Measurements from ENCODE around the gene KAT2B.

Gene KAT2B

DNA sequence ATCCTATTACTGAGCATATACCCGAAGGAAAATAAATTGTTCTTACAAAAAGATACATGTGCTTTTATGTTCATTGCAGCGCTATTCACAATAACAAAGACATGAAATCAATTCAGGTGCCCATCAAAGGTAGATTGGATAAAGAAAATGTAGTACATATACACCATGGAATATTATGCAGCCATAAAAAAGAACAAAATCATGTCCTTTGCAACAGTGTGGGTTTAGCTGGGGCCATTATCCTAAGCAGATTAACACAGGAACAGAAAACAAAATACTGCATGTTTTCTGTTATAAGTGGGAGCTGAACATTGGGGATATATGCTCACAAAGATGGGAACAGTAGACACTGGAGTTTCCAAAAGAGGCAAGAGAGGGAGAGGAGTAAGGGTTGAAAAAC, 103.3 kb downstream of the KAT2B start:
- DNase-seq (ENCODE audit: low read depth in 2 of 2), result no peak
- H3K4me3 ChIP-seq (replicated peaks in 1 of 2; ENCODE audit: low read depth in 2 of 2, low read length in 2 of 2), result no peak overlapping the region
- TF ChIP-seq, protein P1, sequence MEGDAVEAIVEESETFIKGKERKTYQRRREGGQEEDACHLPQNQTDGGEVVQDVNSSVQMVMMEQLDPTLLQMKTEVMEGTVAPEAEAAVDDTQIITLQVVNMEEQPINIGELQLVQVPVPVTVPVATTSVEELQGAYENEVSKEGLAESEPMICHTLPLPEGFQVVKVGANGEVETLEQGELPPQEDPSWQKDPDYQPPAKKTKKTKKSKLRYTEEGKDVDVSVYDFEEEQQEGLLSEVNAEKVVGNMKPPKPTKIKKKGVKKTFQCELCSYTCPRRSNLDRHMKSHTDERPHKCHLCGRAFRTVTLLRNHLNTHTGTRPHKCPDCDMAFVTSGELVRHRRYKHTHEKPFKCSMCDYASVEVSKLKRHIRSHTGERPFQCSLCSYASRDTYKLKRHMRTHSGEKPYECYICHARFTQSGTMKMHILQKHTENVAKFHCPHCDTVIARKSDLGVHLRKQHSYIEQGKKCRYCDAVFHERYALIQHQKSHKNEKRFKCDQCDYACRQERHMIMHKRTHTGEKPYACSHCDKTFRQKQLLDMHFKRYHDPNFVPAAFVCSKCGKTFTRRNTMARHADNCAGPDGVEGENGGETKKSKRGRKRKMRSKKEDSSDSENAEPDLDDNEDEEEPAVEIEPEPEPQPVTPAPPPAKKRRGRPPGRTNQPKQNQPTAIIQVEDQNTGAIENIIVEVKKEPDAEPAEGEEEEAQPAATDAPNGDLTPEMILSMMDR (IDR thresholded peaks at IDR 0.05; ENCODE audit: low read depth, low read length), result no peak

DNA sequence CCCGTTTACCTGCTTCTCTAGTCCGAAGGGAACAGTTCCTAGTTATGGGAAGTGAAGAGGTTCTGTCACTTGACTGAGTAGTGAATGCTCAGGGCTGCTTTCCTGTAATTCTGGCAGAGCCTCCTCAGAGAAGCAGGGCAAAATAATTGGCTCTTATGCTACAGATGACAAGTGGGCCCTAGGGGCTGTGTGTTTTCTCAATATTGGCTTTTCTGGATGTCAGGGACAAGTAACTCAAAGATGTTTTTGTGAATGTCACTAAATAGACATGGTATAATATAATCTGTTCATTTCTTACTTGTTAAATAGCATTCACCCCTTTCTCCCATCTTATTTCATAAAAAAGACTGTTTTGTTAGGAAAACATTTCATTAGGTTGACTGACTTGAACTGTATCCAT, 105.6 kb downstream of the KAT2B start:
- H3K4me3 ChIP-seq (replicated peaks in 1 of 2; ENCODE audit: low read depth in 2 of 2, low read length in 2 of 2), result no peak overlapping the region
- TF ChIP-seq, protein P1 (IDR thresholded peaks at IDR 0.05; ENCODE audit: low read depth, low read length), result no peak
- DNase-seq (ENCODE audit: low read depth in 2 of 2), result no peak

DNA sequence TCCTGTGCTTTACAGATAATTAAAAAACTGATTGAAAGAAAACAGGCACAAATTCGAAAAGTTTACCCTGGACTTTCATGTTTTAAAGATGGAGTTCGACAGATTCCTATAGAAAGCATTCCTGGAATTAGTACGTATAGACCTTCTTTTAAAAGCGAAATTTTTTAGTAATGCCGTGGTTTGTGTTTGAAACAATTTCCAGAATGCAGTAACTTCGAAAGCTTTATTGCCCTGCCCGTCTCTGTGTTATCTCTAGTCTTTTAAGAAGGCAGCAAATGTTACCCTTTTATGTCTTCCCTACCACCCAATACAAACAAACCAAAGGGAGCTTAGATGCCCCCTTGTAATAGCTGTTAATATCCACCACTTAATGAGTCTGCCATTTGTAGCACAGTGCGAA, 106.1 kb downstream of the KAT2B start:
- TF ChIP-seq, protein P1 (IDR thresholded peaks at IDR 0.05; ENCODE audit: low read depth, low read length), result no peak
- H3K4me3 ChIP-seq (replicated peaks in 1 of 2; ENCODE audit: low read depth in 2 of 2, low read length in 2 of 2), result no peak overlapping the region
- DNase-seq (ENCODE audit: low read depth in 2 of 2), result no peak

DNA sequence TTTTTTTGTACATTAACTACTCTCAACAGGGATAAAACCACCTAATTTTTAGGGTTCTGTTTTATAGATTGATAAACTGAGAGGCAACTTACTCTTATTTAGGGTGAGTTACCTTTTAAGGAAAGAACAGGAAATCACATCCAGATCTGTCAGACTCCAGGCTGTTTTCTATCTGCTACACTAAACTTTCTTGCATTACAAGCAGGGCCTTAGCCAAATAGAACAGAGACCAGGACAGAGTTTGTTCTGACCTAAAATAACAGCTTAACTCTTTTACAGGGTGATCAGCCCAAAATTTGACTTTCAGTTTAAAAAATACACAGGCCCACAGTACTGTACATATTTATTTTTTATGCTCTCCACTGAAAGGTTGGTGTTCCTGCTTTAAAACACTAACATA, 107.1 kb downstream of the KAT2B start:
- TF ChIP-seq, protein P1 (IDR thresholded peaks at IDR 0.05; ENCODE audit: low read depth, low read length), result no peak
- H3K4me3 ChIP-seq (replicated peaks in 1 of 2; ENCODE audit: low read depth in 2 of 2, low read length in 2 of 2), result no peak overlapping the region
- peak in 1 of 2 donors; percentile 5 for DNase-seq (ENCODE audit: low read depth in 2 of 2)

DNA sequence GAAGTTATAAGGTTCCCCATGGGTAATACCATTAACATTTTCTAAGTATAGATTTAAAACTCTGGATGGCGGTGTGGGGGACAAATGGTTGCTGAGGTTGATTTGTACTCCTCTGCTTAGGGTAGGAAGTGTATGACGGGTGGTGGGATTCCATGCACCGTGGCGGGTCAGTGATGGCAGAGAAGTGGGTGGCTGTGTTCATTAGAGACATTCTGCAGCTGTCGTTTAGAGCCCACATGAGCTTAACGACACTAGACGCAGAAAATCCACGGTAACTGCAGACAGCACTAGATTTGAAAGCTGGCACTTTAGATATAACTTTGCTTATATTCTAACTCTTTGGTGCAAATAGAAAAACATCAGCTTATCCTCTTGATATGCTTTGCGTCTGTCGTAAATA, 108.2 kb downstream of the KAT2B start:
- H3K4me3 ChIP-seq (replicated peaks in 1 of 2; ENCODE audit: low read depth in 2 of 2, low read length in 2 of 2), result no peak overlapping the region
- TF ChIP-seq, protein P1 (IDR thresholded peaks at IDR 0.05; ENCODE audit: low read depth, low read length), result no peak
- no peak for DNase-seq (ENCODE audit: low read depth in 2 of 2)

DNA sequence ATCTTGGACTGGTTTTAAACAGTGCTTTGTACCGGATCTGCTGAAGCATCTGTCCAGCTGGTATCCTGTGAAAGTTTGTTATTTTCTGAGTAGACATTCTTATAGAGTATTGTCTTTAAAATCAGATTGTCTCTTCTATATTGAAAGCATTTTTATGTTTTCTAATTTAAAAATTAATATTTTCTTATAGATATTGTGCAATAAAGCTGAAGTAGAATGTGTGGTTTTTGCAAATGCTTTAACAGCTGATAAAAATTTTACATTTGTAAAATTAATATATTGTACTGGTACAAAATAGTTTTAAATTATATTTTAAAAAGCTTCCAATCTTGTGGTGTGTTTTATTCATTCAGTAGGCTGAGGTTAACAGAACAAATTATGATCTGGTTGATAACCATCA, 113.8 kb downstream of the KAT2B start:
- TF ChIP-seq, protein P1 (IDR thresholded peaks at IDR 0.05; ENCODE audit: low read depth, low read length), result no peak
- DNase-seq (ENCODE audit: low read depth in 2 of 2), result no peak
- H3K4me3 ChIP-seq (replicated peaks in 1 of 2; ENCODE audit: low read depth in 2 of 2, low read length in 2 of 2), result no peak overlapping the region

DNA sequence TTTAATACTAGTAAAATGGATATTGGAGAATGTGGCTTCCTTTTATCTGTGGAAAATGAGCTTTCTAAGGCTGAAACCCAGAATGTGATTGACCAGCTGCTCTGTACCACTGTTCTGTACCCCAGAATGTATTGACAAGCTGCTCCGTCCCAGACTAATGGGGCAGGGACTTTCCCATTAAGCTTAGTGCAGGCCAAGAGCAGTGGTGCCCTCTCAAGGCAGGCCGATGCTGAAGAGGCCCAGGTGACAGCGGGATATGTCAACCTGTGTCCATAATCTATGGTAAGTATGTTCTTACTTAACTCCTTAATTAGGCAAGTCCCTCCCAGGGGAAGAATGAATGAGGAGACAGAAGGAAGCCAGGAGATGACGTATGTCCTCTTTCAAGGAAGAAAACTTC, 114.7 kb downstream of the KAT2B start:
- TF ChIP-seq, protein P1 (IDR thresholded peaks at IDR 0.05; ENCODE audit: low read depth, low read length), result no peak
- no peak overlapping the region for H3K4me3 ChIP-seq (replicated peaks in 1 of 2; ENCODE audit: low read depth in 2 of 2, low read length in 2 of 2)
- no peak for DNase-seq (ENCODE audit: low read depth in 2 of 2)
